HG03025 (cell line): ENCODE data around the gene MPP3.

Source experiments
- ATAC-seq: cut with Tn5 transposase; IDR thresholded peaks from one replicate; pipeline ENCODE4 v1.9.1; 2021; ENCODE audit warnings: mild to moderate bottlenecking, moderate library complexity; ENCODE audit not compliant: unreplicated experiment, low FRiP score

MPP3 gene

GRCh38 chr17:43834106-43834505 lies 1.2 kb upstream of the MPP3 start:
- ATAC-seq: no peak

- no peak for ATAC-seq
Measured at GRCh38 chr17:43832168-43832975, 574 bp downstream of the MPP3 start.

- ATAC-seq: no peak
Measured at GRCh38 chr17:43831633-43832032, 1.3 kb downstream of the MPP3 start.

- ATAC-seq: no peak
Measured at GRCh38 chr17:43830510-43831140, 2.3 kb downstream of the MPP3 start.

GRCh38 chr17:43829738-43830137 lies 3.2 kb downstream of the MPP3 start:
- no peak for ATAC-seq

GRCh38 chr17:43827596-43827995 lies 5.3 kb downstream of the MPP3 start:
- ATAC-seq: no peak

GRCh38 chr17:43826206-43826605 lies 6.7 kb downstream of the MPP3 start:
- ATAC-seq: no peak

GRCh38 chr17:43825567-43825966 lies 7.4 kb downstream of the MPP3 start:
- no peak for ATAC-seq

- no peak for ATAC-seq
Measured at GRCh38 chr17:43823350-43824084, 9.4 kb downstream of the MPP3 start.

GRCh38 chr17:43822570-43823190 lies 10.3 kb downstream of the MPP3 start:
- ATAC-seq: no peak

GRCh38 chr17:43820759-43821158 lies 12.2 kb downstream of the MPP3 start:
- ATAC-seq: no peak

- ATAC-seq: no peak
Measured at GRCh38 chr17:43818966-43819365, 14.0 kb downstream of the MPP3 start.

GRCh38 chr17:43817826-43818225 lies 15.1 kb downstream of the MPP3 start:
- ATAC-seq: no peak

- ATAC-seq: no peak
Measured at GRCh38 chr17:43816336-43817320, 16.3 kb downstream of the MPP3 start.

- ATAC-seq: no peak
Measured at GRCh38 chr17:43814714-43815113, 18.2 kb downstream of the MPP3 start.

GRCh38 chr17:43814026-43814425 lies 18.9 kb downstream of the MPP3 start:
- ATAC-seq: no peak

- no peak for ATAC-seq
Measured at GRCh38 chr17:43813386-43813785, 19.6 kb downstream of the MPP3 start.

GRCh38 chr17:43812396-43813265 lies 20.3 kb downstream of the MPP3 start:
- ATAC-seq: no peak

GRCh38 chr17:43810823-43811222 lies 22.1 kb downstream of the MPP3 start:
- ATAC-seq: no peak
